ENCODE data around the gene RTRAF.

GRCh38 chr14:52049271-52049670 lies 59.9 kb downstream of the RTRAF start:
- TF ChIP-seq MYC (IDR thresholded peaks at IDR 0.05; ENCODE audit: low read depth, low read length) (no peak), CTCF (IDR thresholded peaks at IDR 0.05; ENCODE audit: extremely low read depth in 1 of 2, insufficient read depth in 1 of 2, low read depth in 1 of 2, low read length in 2 of 2) (no peak), POLR2A (IDR thresholded peaks at IDR 0.05; ENCODE audit: low read depth, low read length) (no peak), MAX (IDR thresholded peaks at IDR 0.05; ENCODE audit: insufficient read depth, insufficient read length) (no peak), POLR2AphosphoS5 (IDR thresholded peaks at IDR 0.05; ENCODE audit: insufficient read depth, low read depth, low read length) (no peak), EZH2 (IDR thresholded peaks at IDR 0.05; ENCODE audit: borderline replicate concordance, low read depth, low read length, severe bottlenecking) (no peak)

All from endothelial cell of umbilical vein (primary cell).